ENCODE measurements around the gene CCSER1. TPM values are rescaled to one million over a fixed set of nuclear protein-coding genes. Genes with fewer than 3 reads are reported as not detected.

CCSER1 gene
- total and polyA plus RNA-seq, 2 donors (not counting 1 experiment from before 2014, with no cell fraction given) = 10.7 to 39.5 TPM

- no peak overlapping the region for H3K27ac ChIP-seq (ENCODE audit: low read length in 2 of 2)
- H3K4me2 ChIP-seq (replicated peaks; ENCODE audit: low read depth, low read length, poor library complexity, severe bottlenecking) = no peak overlapping the region
- no peak overlapping the region for H2AFZ ChIP-seq (ENCODE audit: insufficient read depth, low read depth, low read length, poor library complexity, severe bottlenecking)
- no peak overlapping the region for H3K9ac ChIP-seq (ENCODE audit: low read length)
- intact Hi-C loops (cut with micrococcal nuclease) = no loop called here
- H3K4me1 ChIP-seq (ENCODE audit: control insufficient read depth in 2 of 2, insufficient read depth in 2 of 2, low read length in 2 of 2) = no peaks in the 10 kb centered on the region
- no peaks in the 10 kb centered on the region for H3K36me3 ChIP-seq (replicated peaks in 1 of 2; ENCODE audit: control extremely low read depth in 1 of 2, control insufficient read depth in 1 of 2, extremely low read depth in 1 of 2, insufficient read depth in 2 of 2, low read length in 1 of 2)
- H3K9me3 ChIP-seq (ENCODE audit: control extremely low read depth in 1 of 3, control insufficient read depth in 2 of 3, insufficient read depth in 1 of 3, low read length in 2 of 3) = peaks cover 0 to 3% (median 0%) of the 10 kb centered on the region in 3 donors
- no peak overlapping the region for H3K4me3 ChIP-seq (ENCODE audit: control extremely low read depth in 1 of 5, extremely low read depth in 1 of 5, insufficient read depth in 1 of 5, low read depth in 2 of 5, low read length in 4 of 5)
- no peaks in the 10 kb centered on the region for H3K79me2 ChIP-seq (ENCODE audit: control insufficient read depth, insufficient read depth, low read length)
- Mint-ChIP-seq H3K27me3 (no peaks in the 10 kb centered on the region), H3K4me3 (no peak overlapping the region), H3K4me1 (no peaks in the 10 kb centered on the region), H3K9me3 (ENCODE audit: insufficient read depth) (no peaks in the 10 kb centered on the region), H3K27ac (no peak overlapping the region)
- ATAC-seq (ENCODE audit: low read depth) (no peak), DNase-seq (no peak)
- POLR2A ChIA-PET = no interaction called here
- H3K27me3 ChIP-seq (replicated peaks in 1 of 4; ENCODE audit: control extremely low read depth in 1 of 4, control insufficient read depth in 3 of 4, insufficient read depth in 4 of 4, low read length in 3 of 4) = no peaks in the 10 kb centered on the region
- CTCF ChIA-PET = no interaction called here
- 90% methylated on average over 2 of the region's 3 CpGs for WGBS (ENCODE audit: insufficient coverage)
- TF ChIP-seq EZH2 (IDR thresholded peaks at IDR 0.05; ENCODE audit: borderline replicate concordance, insufficient read depth, low read depth, low read length, poor library complexity, severe bottlenecking) = no peak
- no peak for TF ChIP-seq CTCF (IDR thresholded peaks at IDR 0.05)
- no peaks in the 10 kb centered on the region for H4K20me1 ChIP-seq (ENCODE audit: control insufficient read depth, insufficient read depth, low read length, poor library complexity, severe bottlenecking)
Observed at GRCh38 chr4:90345549-90346215, 218.5 kb downstream of the CCSER1 start.

GRCh38 chr4:90349636-90350035, 222.4 kb downstream of the CCSER1 start:
- no peak for TF ChIP-seq CTCF (IDR thresholded peaks at IDR 0.05)
- no peak for TF ChIP-seq EZH2 (IDR thresholded peaks at IDR 0.05; ENCODE audit: borderline replicate concordance, insufficient read depth, low read depth, low read length, poor library complexity, severe bottlenecking)
- Histone ChIP-seq H3K9me3 (ENCODE audit: control extremely low read depth in 1 of 3, control insufficient read depth in 2 of 3, insufficient read depth in 1 of 3, low read length in 2 of 3) (peaks cover 0 to 3% (median 0%) of the 10 kb centered on the region in 3 donors), H3K79me2 (ENCODE audit: control insufficient read depth, insufficient read depth, low read length) (no peaks in the 10 kb centered on the region), H3K4me3 (ENCODE audit: control extremely low read depth in 1 of 5, extremely low read depth in 1 of 5, insufficient read depth in 1 of 5, low read depth in 2 of 5, low read length in 4 of 5) (no peak overlapping the region), H3K36me3 (replicated peaks in 1 of 2; ENCODE audit: control extremely low read depth in 1 of 2, control insufficient read depth in 1 of 2, extremely low read depth in 1 of 2, insufficient read depth in 2 of 2, low read length in 1 of 2) (no peaks in the 10 kb centered on the region), H2AFZ (ENCODE audit: insufficient read depth, low read depth, low read length, poor library complexity, severe bottlenecking) (no peak overlapping the region), H3K27ac (ENCODE audit: low read length in 2 of 2) (no peak overlapping the region), H4K20me1 (ENCODE audit: control insufficient read depth, insufficient read depth, low read length, poor library complexity, severe bottlenecking) (no peaks in the 10 kb centered on the region), H3K27me3 (replicated peaks in 1 of 4; ENCODE audit: control extremely low read depth in 1 of 4, control insufficient read depth in 3 of 4, insufficient read depth in 4 of 4, low read length in 3 of 4) (no peaks in the 10 kb centered on the region), H3K9ac (ENCODE audit: low read length) (no peak overlapping the region), H3K4me2 (replicated peaks; ENCODE audit: low read depth, low read length, poor library complexity, severe bottlenecking) (no peak overlapping the region), H3K4me1 (ENCODE audit: control insufficient read depth in 2 of 2, insufficient read depth in 2 of 2, low read length in 2 of 2) (no peaks in the 10 kb centered on the region)
- no peak for DNase-seq
- no peak overlapping the region for H3K27ac Mint-ChIP-seq
- H3K4me1 Mint-ChIP-seq = no peaks in the 10 kb centered on the region
- no peaks in the 10 kb centered on the region for H3K9me3 Mint-ChIP-seq (ENCODE audit: insufficient read depth)
- ChIA-PET POLR2A (no interaction called here), CTCF (no interaction called here)
- ATAC-seq (ENCODE audit: low read depth) = no peak
- no peak overlapping the region for H3K4me3 Mint-ChIP-seq
- no CpG with 5 or more reads among the region's 2 CpGs for WGBS (ENCODE audit: insufficient coverage)
- H3K27me3 Mint-ChIP-seq = no peaks in the 10 kb centered on the region
- intact Hi-C loops (cut with micrococcal nuclease) = no loop called here

Measured in B cell (primary cell).